HepG2 (cell line): ENCODE measurements around the gene ARMH2. TPM values are rescaled to one million over a fixed set of nuclear protein-coding genes. Genes with fewer than 3 reads are reported as not detected.
A peak's percentile ranks its signal among the peaks of the same experiment; 100 is the strongest.

ENCODE experiments used
- ARID3A ChIP-seq: IDR thresholded peaks from 2 replicates; pipeline ENCODE4 v1.6.1; 2012; ENCODE audit warnings: low read depth, low read length, improper control_type of control experiment
- CENPX ChIP-seq: sonication (generic); formaldehyde crosslinking; IDR thresholded peaks from 2 replicates; pipeline ENCODE4 v1.9.0; 2021; ENCODE audit warnings: mild to moderate bottlenecking, missing genetic modification reagents, moderate library complexity
- DR1 ChIP-seq: sonication (generic); formaldehyde crosslinking; IDR thresholded peaks from 2 replicates; pipeline ENCODE4 v1.8.0; 2021; ENCODE audit warnings: mild to moderate bottlenecking, missing genetic modification reagents, inconsistent platforms
- E2F5 ChIP-seq: sonication (generic); formaldehyde crosslinking; conservative IDR thresholded peaks from 2 replicates; pipeline ENCODE4 v1.4.0; 2020; ENCODE audit warnings: missing genetic modification reagents
- GABPA ChIP-seq, 2 experiments: IDR thresholded peaks; 2 replicates each; pipeline ENCODE4 v1.6.1; 2011 to 2016; ENCODE audit warnings: low read depth in 2 of 2, low read length in 1 of 2, missing biosample characterization in 1 of 2, missing genetic modification characterization in 1 of 2
- GATAD2A ChIP-seq: IDR thresholded peaks from 2 replicates; pipeline ENCODE4 v1.6.1; 2016
- MBD4 ChIP-seq: IDR thresholded peaks from 2 replicates; pipeline ENCODE4 v1.6.1; 2012; ENCODE audit warnings: low read length, inconsistent platforms, borderline replicate concordance
- ONECUT2 ChIP-seq: sonication (generic); formaldehyde crosslinking; IDR thresholded peaks from 2 replicates; pipeline ENCODE4 v1.4.0; 2020; ENCODE audit warnings: missing genetic modification reagents
- RBFOX2 ChIP-seq: fragments of 200-400 bp; formaldehyde crosslinking; IDR thresholded peaks from 2 replicates; pipeline ENCODE4 v1.6.1; 2017; ENCODE audit warnings: low read depth, mild to moderate bottlenecking, low read length
- SNAI1 ChIP-seq: sonication (generic); formaldehyde crosslinking; IDR thresholded peaks from 2 replicates; pipeline ENCODE4 v1.5.0; 2020; ENCODE audit warnings: mild to moderate bottlenecking, missing genetic modification reagents, borderline replicate concordance
- SUZ12 ChIP-seq: fragments of 150-350 bp; IDR thresholded peaks from 2 replicates; pipeline ENCODE4 v1.6.1; 2014; ENCODE audit warnings: low read depth, low read length
- ZNF138 ChIP-seq: sonication (generic); formaldehyde crosslinking; IDR thresholded peaks from 2 replicates; pipeline ENCODE4 v1.5.0; 2020; ENCODE audit warnings: mild to moderate bottlenecking, low read depth, missing genetic modification reagents
- ZNF3 ChIP-seq: IDR thresholded peaks from 2 replicates; pipeline ENCODE4 v1.7.0; 2017; ENCODE audit warnings: inconsistent platforms
- ZNF672 ChIP-seq: sonication (generic); formaldehyde crosslinking; IDR thresholded peaks from 2 replicates; pipeline ENCODE4 v1.8.1; 2022; ENCODE audit warnings: missing genetic modification reagents
- ZNF704 ChIP-seq: sonication (generic); formaldehyde crosslinking; IDR thresholded peaks from 2 replicates; pipeline ENCODE4 v1.8.1; 2023; ENCODE audit warnings: mild to moderate bottlenecking, inconsistent platforms, moderate library complexity, missing genetic modification reagents, borderline replicate concordance
- ZNF713 ChIP-seq: sonication (generic); formaldehyde crosslinking; IDR thresholded peaks from 2 replicates; pipeline ENCODE4 v1.4.0; 2020; ENCODE audit warnings: mild to moderate bottlenecking, missing genetic modification reagents
- ZNF792 ChIP-seq: IDR thresholded peaks from 2 replicates; pipeline ENCODE4 v1.6.1; 2016
- ZNF879 ChIP-seq: sonication (generic); formaldehyde crosslinking; IDR thresholded peaks from 2 replicates; pipeline ENCODE4 v1.8.1; 2023; ENCODE audit warnings: missing genetic modification reagents
- polyA plus RNA-seq, 8 experiments: library from polyadenylated mRNA; depleted of rRNA in 3 of 8; stranded (reverse) in 7 of 8; unstranded in 1 of 8; fragments of >200 nt; fragmentation: Illumina TruSeq in 4 of 8; extraction: Trizol in 4 of 8; gene quantifications; 2 replicates each; pipeline versions ENCODE4 v1.2.1 to v1.2.3, GENCODE V29; 2011 to 2016; ENCODE audit warnings: low read depth in 4 of 8, missing spikeins in 1 of 8, mixed read lengths in 1 of 8; ENCODE audit not compliant: insufficient read depth in 1 of 8
- total RNA-seq, 5 experiments: library from RNA; depleted of rRNA; stranded (reverse); fragments of >200 nt; fragmentation: Illumina TruSeq; extraction: Trizol; gene quantifications; 2 replicates each; pipeline ENCODE4 v1.2.3, GENCODE V29; 2016; ENCODE audit warnings: low read depth in 1 of 5
- TF ChIP-seq, protein P1 (sequence below): sonication (generic); formaldehyde crosslinking; IDR thresholded peaks from 2 replicates; pipeline ENCODE4 v1.5.1; 2020; ENCODE audit warnings: missing genetic modification reagents, mild to moderate bottlenecking, borderline replicate concordance
- TF ChIP-seq, protein P2 (sequence below): IDR thresholded peaks from 2 replicates; pipeline ENCODE4 v1.6.1; 2016; ENCODE audit warnings: control low read depth
- TF ChIP-seq, protein P3 (sequence below): sonication (generic); formaldehyde crosslinking; IDR thresholded peaks from 2 replicates; pipeline ENCODE4 v1.5.1; 2020; ENCODE audit warnings: mild to moderate bottlenecking, missing genetic modification reagents, borderline replicate concordance
- TF ChIP-seq, protein P4 (sequence below): sonication (generic); formaldehyde crosslinking; IDR thresholded peaks from 2 replicates; pipeline ENCODE4 v1.5.0; 2020; ENCODE audit warnings: mild to moderate bottlenecking, missing genetic modification reagents

Gene ARMH2
- total and polyA plus RNA-seq, 2 of the 13 experiments (the other 11 are each of a cell fraction or from before 2014, with no cell fraction given) = not detected

- TF ChIP-seq ZNF704 (CRISPR knock-in tag) (no peak), GABPA (IDR thresholded peaks at IDR 0.05; ENCODE audit: low read depth, low read length) (no peak), GABPA (CRISPR knock-in tag; IDR thresholded peaks at IDR 0.05; ENCODE audit: low read depth) (0 out of 2 replicates have a peak, but pooled peaks have one; percentile 15), ZNF879 (CRISPR knock-in tag) (no peak), ONECUT2 (CRISPR knock-in tag) (no peak), E2F5 (CRISPR knock-in tag) (no peak), CENPX (CRISPR knock-in tag) (no peak), ZNF792 (CRISPR knock-in tag) (no peak), ZNF138 (CRISPR knock-in tag) (no peak), ZNF672 (CRISPR knock-in tag) (no peak), GATAD2A (CRISPR knock-in tag) (0 out of 2 replicates have a peak, but pooled peaks have one; percentile 11), ARID3A (no peak), SUZ12 (no peak), SNAI1 (CRISPR knock-in tag) (no peak), RBFOX2 (no peak), ZNF713 (CRISPR knock-in tag) (no peak), ZNF3 (CRISPR knock-in tag) (peak; percentile 54; the same call in 1 of the 2 replicates), MBD4 (no peak), DR1 (CRISPR knock-in tag) (no peak)
- TF ChIP-seq, protein P1, sequence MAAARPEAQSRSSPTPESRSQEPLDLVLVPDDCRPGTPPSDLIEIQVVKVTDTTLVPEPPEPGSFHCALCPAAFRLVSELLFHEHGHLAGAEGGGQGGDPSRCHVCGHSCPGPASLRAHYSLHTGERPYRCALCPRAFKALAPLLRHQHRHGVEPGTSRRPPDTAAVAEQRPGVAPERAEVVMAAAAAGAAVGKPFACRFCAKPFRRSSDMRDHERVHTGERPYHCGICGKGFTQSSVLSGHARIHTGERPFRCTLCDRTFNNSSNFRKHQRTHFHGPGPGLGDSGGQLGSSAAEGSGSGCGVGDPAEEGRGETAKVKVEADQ (CRISPR knock-in tag) = no peak
- TF ChIP-seq, protein P2, sequence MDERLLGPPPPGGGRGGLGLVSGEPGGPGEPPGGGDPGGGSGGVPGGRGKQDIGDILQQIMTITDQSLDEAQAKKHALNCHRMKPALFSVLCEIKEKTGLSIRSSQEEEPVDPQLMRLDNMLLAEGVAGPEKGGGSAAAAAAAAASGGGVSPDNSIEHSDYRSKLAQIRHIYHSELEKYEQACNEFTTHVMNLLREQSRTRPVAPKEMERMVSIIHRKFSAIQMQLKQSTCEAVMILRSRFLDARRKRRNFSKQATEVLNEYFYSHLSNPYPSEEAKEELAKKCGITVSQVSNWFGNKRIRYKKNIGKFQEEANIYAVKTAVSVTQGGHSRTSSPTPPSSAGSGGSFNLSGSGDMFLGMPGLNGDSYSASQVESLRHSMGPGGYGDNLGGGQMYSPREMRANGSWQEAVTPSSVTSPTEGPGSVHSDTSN (CRISPR knock-in tag) = 0 out of 2 replicates have a peak, but pooled peaks have one; percentile 23
- TF ChIP-seq, protein P3, sequence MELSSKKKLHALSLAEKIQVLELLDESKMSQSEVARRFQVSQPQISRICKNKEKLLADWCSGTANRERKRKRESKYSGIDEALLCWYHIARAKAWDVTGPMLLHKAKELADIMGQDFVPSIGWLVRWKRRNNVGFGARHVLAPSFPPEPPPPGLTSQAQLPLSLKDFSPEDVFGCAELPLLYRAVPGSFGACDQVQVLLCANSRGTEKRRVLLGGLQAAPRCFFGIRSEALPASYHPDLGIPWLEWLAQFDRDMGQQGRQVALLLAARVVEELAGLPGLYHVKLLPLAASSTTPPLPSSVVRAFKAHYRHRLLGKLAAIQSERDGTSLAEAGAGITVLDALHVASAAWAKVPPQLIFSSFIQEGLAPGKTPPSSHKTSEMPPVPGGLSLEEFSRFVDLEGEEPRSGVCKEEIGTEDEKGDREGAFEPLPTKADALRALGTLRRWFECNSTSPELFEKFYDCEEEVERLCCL (CRISPR knock-in tag) = no peak
- TF ChIP-seq, protein P4, sequence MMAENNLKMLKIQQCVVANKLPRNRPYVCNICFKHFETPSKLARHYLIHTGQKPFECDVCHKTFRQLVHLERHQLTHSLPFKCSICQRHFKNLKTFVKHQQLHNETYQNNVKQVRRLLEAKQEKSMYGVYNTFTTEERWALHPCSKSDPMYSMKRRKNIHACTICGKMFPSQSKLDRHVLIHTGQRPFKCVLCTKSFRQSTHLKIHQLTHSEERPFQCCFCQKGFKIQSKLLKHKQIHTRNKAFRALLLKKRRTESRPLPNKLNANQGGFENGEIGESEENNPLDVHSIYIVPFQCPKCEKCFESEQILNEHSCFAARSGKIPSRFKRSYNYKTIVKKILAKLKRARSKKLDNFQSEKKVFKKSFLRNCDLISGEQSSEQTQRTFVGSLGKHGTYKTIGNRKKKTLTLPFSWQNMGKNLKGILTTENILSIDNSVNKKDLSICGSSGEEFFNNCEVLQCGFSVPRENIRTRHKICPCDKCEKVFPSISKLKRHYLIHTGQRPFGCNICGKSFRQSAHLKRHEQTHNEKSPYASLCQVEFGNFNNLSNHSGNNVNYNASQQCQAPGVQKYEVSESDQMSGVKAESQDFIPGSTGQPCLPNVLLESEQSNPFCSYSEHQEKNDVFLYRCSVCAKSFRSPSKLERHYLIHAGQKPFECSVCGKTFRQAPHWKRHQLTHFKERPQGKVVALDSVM (CRISPR knock-in tag) = peak; percentile 96
Observed at GRCh38 chr6:24752917-24753492, 45.7 kb downstream of the ARMH2 start (continued).
